Transverse colon (tissue), 4 donors: ENCODE data around the gene CYP2A7.
"Not testable (repeated sequence)": the region's sequence is repeated elsewhere in the genome, so short reads cannot be mapped to it uniquely, and the experiment has no call there.

Source experiments
- CTCF ChIP-seq, 5 experiments: fragments of 200-600 bp in 3 of 5; fragments of 450-650 bp in 2 of 5; sonication (generic) in 3 of 5; IDR thresholded peaks; 1 replicate in 2 of 5; 2 replicates in 3 of 5; pipeline ENCODE4 v1.5.1; 2016 to 2017; ENCODE audit warnings: antibody characterized with exemption in 5 of 5, inconsistent platforms in 3 of 5, mild to moderate bottlenecking in 2 of 5, moderate library complexity in 1 of 5
- POLR2A ChIP-seq: fragments of 450-650 bp; IDR thresholded peaks from one replicate; pipeline ENCODE4 v1.6.1; 2016; ENCODE audit warnings: antibody characterized with exemption, mild to moderate bottlenecking, moderate library complexity
- POLR2AphosphoS5 ChIP-seq, 3 donors: sonication (generic); formaldehyde crosslinking; IDR thresholded peaks; one replicate each; pipeline ENCODE4 v1.6.1; 2016; ENCODE audit warnings: antibody characterized with exemption in 3 of 3

GRCh38 chr19:40830741-40831140 is 51.3 kb downstream of the CYP2A7 start:
- TF ChIP-seq CTCF (IDR thresholded peaks at IDR 0.05); POLR2AphosphoS5 (IDR thresholded peaks at IDR 0.05); POLR2A: not testable (repeated sequence)
